ENCODE data around the gene C22orf15. TPM values are rescaled to one million over a fixed set of nuclear protein-coding genes. Genes with fewer than 3 reads are reported as not detected.

C22orf15 gene
- total and polyA plus RNA-seq, 9 of the 15 experiments (the other 6 are each of a cell fraction or from before 2014, with no cell fraction given): 0.07 TPM; not detected in 8

DNA sequence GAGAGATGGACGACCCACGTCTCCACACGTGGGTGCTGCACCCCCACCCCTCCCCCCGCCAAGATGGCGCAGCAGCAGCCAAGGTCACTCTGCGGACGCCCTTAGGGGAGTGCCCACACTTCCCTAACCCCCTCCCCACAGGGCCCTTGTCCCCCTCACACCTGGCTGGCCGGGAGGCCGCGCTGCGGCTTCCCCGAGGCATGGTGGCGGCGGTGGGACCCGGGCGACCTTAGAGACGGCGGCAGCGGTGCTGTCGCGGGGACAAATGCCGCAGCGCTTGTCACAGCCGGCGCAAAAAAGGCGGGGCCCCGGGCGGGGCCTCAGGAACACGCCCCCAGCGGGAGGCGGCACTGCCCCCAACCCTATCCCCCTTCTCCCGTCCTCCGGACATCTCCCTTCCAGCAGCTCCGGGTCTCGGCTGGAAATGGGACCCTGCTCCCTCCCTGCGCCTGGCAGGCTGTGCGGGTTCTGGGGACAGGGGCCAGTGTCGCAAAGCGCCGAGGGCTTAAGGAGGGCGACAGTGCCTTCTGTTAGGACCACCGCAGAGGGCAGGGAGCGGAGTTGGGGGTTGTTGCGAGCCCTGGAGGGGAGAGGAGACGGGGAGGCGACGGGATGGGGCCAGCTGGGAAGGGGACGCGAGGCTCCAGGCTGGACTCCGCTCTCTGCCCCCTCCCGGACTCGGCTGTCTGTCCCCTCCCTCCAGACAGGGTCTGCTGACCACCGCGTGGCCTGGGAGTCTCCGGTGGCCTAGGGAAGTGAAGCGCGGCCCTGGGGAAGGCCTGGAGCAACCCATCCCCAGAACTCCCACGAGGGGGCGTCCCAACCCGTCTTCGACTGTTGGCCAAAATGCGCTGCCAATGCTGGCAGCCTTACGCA is 5.1 kb downstream of the C22orf15 start, which contains the start of gene CHCHD10 (continued):
- TF ChIP-seq, protein P1, sequence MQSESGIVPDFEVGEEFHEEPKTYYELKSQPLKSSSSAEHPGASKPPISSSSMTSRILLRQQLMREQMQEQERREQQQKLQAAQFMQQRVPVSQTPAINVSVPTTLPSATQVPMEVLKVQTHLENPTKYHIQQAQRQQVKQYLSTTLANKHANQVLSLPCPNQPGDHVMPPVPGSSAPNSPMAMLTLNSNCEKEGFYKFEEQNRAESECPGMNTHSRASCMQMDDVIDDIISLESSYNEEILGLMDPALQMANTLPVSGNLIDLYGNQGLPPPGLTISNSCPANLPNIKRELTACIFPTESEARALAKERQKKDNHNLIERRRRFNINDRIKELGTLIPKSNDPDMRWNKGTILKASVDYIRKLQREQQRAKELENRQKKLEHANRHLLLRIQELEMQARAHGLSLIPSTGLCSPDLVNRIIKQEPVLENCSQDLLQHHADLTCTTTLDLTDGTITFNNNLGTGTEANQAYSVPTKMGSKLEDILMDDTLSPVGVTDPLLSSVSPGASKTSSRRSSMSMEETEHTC (IDR thresholded peaks at IDR 0.05): 0 out of 2 replicates have a peak, but pooled peaks have one; percentile 43
- TF ChIP-seq YBX1 (IDR thresholded peaks at IDR 0.05): no peak
- peak; percentile 62 for TF ChIP-seq CREM (IDR thresholded peaks at IDR 0.05; ENCODE audit: low read depth)
- TF ChIP-seq ILF3 (IDR thresholded peaks at IDR 0.05; ENCODE audit: borderline replicate concordance): no peak
- TF ChIP-seq, protein P2, sequence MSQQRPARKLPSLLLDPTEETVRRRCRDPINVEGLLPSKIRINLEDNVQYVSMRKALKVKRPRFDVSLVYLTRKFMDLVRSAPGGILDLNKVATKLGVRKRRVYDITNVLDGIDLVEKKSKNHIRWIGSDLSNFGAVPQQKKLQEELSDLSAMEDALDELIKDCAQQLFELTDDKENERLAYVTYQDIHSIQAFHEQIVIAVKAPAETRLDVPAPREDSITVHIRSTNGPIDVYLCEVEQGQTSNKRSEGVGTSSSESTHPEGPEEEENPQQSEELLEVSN (IDR thresholded peaks at IDR 0.05; ENCODE audit: borderline replicate concordance in 1 of 2, extremely low read depth in 1 of 2, insufficient read depth in 1 of 2, insufficient read length in 1 of 2, low read depth in 1 of 2, low read length in 1 of 2, poor library complexity in 1 of 2, severe bottlenecking in 1 of 2): peak; percentile 49 to 58
- TF ChIP-seq ZFX (CRISPR knock-in tag; IDR thresholded peaks at IDR 0.05): peak; percentile 93
- TF ChIP-seq, protein P3, sequence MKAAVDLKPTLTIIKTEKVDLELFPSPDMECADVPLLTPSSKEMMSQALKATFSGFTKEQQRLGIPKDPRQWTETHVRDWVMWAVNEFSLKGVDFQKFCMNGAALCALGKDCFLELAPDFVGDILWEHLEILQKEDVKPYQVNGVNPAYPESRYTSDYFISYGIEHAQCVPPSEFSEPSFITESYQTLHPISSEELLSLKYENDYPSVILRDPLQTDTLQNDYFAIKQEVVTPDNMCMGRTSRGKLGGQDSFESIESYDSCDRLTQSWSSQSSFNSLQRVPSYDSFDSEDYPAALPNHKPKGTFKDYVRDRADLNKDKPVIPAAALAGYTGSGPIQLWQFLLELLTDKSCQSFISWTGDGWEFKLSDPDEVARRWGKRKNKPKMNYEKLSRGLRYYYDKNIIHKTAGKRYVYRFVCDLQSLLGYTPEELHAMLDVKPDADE (conservative IDR thresholded peaks at IDR 0.05; ENCODE audit: control insufficient read depth, low read depth, low read length): peak; percentile 56
- TF ChIP-seq ZNF780A (CRISPR knock-in tag; IDR thresholded peaks at IDR 0.05): no peak
- no peak for TF ChIP-seq ZNF121 (CRISPR knock-in tag; conservative IDR thresholded peaks at IDR 0.05)
- TF ChIP-seq, protein P4, sequence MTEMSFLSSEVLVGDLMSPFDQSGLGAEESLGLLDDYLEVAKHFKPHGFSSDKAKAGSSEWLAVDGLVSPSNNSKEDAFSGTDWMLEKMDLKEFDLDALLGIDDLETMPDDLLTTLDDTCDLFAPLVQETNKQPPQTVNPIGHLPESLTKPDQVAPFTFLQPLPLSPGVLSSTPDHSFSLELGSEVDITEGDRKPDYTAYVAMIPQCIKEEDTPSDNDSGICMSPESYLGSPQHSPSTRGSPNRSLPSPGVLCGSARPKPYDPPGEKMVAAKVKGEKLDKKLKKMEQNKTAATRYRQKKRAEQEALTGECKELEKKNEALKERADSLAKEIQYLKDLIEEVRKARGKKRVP (CRISPR knock-in tag; IDR thresholded peaks at IDR 0.05): peak; percentile 45; the same call in 1 of the 2 replicates
- TF ChIP-seq HOXB6 (CRISPR knock-in tag; IDR thresholded peaks at IDR 0.05; ENCODE audit: borderline replicate concordance): no peak
- no peak for TF ChIP-seq SIX5 (IDR thresholded peaks at IDR 0.05; ENCODE audit: borderline replicate concordance in 1 of 2, insufficient read depth in 1 of 2, low read depth in 1 of 2, low read length in 2 of 2)
- TF ChIP-seq NFRKB (IDR thresholded peaks at IDR 0.05; ENCODE audit: low read depth): peak; percentile 64; the same call in 1 of the 2 replicates
- TF ChIP-seq TAL1 (IDR thresholded peaks at IDR 0.05): no peak
- TF ChIP-seq, protein P5, sequence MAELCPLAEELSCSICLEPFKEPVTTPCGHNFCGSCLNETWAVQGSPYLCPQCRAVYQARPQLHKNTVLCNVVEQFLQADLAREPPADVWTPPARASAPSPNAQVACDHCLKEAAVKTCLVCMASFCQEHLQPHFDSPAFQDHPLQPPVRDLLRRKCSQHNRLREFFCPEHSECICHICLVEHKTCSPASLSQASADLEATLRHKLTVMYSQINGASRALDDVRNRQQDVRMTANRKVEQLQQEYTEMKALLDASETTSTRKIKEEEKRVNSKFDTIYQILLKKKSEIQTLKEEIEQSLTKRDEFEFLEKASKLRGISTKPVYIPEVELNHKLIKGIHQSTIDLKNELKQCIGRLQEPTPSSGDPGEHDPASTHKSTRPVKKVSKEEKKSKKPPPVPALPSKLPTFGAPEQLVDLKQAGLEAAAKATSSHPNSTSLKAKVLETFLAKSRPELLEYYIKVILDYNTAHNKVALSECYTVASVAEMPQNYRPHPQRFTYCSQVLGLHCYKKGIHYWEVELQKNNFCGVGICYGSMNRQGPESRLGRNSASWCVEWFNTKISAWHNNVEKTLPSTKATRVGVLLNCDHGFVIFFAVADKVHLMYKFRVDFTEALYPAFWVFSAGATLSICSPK (IDR thresholded peaks at IDR 0.05; ENCODE audit: borderline replicate concordance): no peak
- TF ChIP-seq JUND (IDR thresholded peaks at IDR 0.05; ENCODE audit: borderline replicate concordance, low read depth, low read length): no peak
- TF ChIP-seq JUND (tag; IDR thresholded peaks at IDR 0.05; ENCODE audit: borderline replicate concordance, low read depth, low read length): no peak
- peak in 1 of 2 experiments; percentile 55; a peak in 2 of 4 replicates for TF ChIP-seq RAD21 (CRISPR knock-in tag; conservative IDR thresholded peaks at IDR 0.05 in 1 of 2, IDR thresholded peaks at IDR 0.05 in 1 of 2)
- no peak for TF ChIP-seq RFX1 (IDR thresholded peaks at IDR 0.05)
- no peak for TF ChIP-seq ASH1L (IDR thresholded peaks at IDR 0.05; ENCODE audit: borderline replicate concordance, low read depth, partially characterized antibody)
